A673 (cell line): Measurements from ENCODE around the gene MYEOV.

ENCODE experiments used
- EZH2 ChIP-seq: fragments of 200-600 bp; sonication (generic); IDR thresholded peaks from 2 replicates; pipeline ENCODE4 v1.6.1; 2017; ENCODE audit warnings: borderline replicate concordance, low read depth, mild to moderate bottlenecking, mixed read lengths, antibody characterized with exemption, low read length; ENCODE audit not compliant: poor library complexity, severe bottlenecking
- TF ChIP-seq, protein P1 (sequence below): fragments of 300-800, 200-600 bp; sonication (generic); conservative IDR thresholded peaks from 2 replicates; pipeline ENCODE4 v1.5.1; 2017; ENCODE audit warnings: low read depth, mild to moderate bottlenecking, antibody characterized with exemption, low read length, moderate library complexity, mixed read lengths

DNA sequence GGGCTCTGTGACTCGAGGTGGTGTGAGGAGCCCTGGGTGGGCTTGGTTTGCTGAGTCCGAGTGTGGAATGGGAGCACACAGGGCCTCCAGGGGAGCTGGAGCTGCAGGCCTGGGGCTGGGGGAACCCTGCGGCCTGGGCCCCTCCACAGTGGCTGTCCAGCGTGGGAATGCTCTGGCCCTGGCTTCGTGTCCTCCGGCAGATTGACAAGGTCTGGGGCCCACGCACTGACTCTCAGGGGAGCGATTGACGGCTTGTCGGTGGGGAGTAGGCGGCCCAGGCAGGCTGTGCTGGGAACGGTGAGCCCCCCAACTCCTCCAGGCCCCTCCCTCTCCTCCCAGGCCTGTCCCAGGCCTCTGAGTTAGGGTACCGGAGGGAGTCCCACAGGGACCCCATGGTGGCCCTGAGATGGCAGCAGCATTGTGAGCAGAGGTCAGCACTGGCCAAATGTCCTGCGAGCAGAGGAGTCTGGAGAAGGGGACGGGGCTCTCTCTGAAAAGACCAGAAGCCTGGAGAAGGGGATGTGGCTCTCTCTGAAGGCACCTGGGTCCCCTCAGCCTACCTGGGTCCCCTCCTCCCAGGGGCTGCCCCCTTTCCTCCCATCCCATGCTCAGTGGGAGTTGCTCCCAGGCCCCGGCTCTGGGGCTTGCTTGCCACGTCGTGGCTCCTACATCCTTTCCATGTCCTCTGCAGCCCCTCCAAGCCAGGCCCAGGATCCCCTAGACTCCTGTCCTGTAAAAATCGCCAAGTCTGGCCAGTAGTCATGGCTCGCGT, 23.8 kb upstream of the MYEOV start:
- TF ChIP-seq, protein P1, sequence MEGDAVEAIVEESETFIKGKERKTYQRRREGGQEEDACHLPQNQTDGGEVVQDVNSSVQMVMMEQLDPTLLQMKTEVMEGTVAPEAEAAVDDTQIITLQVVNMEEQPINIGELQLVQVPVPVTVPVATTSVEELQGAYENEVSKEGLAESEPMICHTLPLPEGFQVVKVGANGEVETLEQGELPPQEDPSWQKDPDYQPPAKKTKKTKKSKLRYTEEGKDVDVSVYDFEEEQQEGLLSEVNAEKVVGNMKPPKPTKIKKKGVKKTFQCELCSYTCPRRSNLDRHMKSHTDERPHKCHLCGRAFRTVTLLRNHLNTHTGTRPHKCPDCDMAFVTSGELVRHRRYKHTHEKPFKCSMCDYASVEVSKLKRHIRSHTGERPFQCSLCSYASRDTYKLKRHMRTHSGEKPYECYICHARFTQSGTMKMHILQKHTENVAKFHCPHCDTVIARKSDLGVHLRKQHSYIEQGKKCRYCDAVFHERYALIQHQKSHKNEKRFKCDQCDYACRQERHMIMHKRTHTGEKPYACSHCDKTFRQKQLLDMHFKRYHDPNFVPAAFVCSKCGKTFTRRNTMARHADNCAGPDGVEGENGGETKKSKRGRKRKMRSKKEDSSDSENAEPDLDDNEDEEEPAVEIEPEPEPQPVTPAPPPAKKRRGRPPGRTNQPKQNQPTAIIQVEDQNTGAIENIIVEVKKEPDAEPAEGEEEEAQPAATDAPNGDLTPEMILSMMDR = no peak
- no peak for TF ChIP-seq EZH2
